ENCODE measurements around the gene EVI2B. TPM values are rescaled to one million over a fixed set of nuclear protein-coding genes. Genes with fewer than 3 reads are reported as not detected.

The EVI2B gene
- total RNA-seq, 4 donors from 2014 or later = 1.4 to 21.0 (median 5.6) TPM

GRCh38 chr17:31320791-31321190, 6.9 kb upstream of the EVI2B start:
- WGBS, 2 donors (ENCODE audit: low coverage in 1 of 2) = 46 to 86% methylated on average over 1 of the region's 1 CpG
- Histone ChIP-seq H3K36me3 (peaks cover 0 to 6% (median under 1%) of the 10 kb centered on the region in 4 donors), H3K9me3 (no peaks in the 10 kb centered on the region), H3K4me3 (peak overlapping the region in 3 of 4 donors; percentile 9 to 30 (median 9)), H3K4me1 (peaks cover 0 to 7% (median 0%) of the 10 kb centered on the region in 4 donors), H3K27me3 (no peaks in the 10 kb centered on the region), H3K27ac (peak overlapping the region; percentile 45 to 78 (median 58))
- intact Hi-C loops (cut with DNase I; ENCODE audit: low total_unique reads) = no loop called here
- DNase-seq = no peak
- in situ Hi-C loops (cut with MboI; ENCODE audit: low pct_ligation_motif_present in 1 of 4, low pct_unique_long_range_greater_than_20kb in 1 of 4, low sequenced_read_pairs in 3 of 4) = no loop called here
- TF ChIP-seq POLR2A (IDR thresholded peaks at IDR 0.05) (no peak), POLR2AphosphoS5 (IDR thresholded peaks at IDR 0.05) (no peak), EP300 (IDR thresholded peaks at IDR 0.05; ENCODE audit: low read depth) (no peak), CTCF (IDR thresholded peaks at IDR 0.05) (no peak)

- TF ChIP-seq POLR2A (IDR thresholded peaks at IDR 0.05) (no peak), CTCF (IDR thresholded peaks at IDR 0.05) (no peak), POLR2AphosphoS5 (IDR thresholded peaks at IDR 0.05) (no peak), EP300 (IDR thresholded peaks at IDR 0.05; ENCODE audit: low read depth) (no peak)
- peak overlapping the region; percentile 47 to 78 (median 71) for H3K27ac ChIP-seq
- WGBS, 2 donors (ENCODE audit: low coverage in 1 of 2) = 51% methylated on average over 2 of the region's 2 CpGs
- no peaks in the 10 kb centered on the region for H3K9me3 ChIP-seq
- peaks cover 0 to 11% (median 0%) of the 10 kb centered on the region in 4 donors for H3K4me1 ChIP-seq
- no peak for DNase-seq
- in situ Hi-C loops (cut with MboI; ENCODE audit: low pct_ligation_motif_present in 1 of 4, low pct_unique_long_range_greater_than_20kb in 1 of 4, low sequenced_read_pairs in 3 of 4) (no loop called here), intact Hi-C loops (cut with DNase I; ENCODE audit: low total_unique reads) (no loop called here)
- peak overlapping the region in 2 of 4 donors; percentile 9 to 30 for H3K4me3 ChIP-seq
- H3K36me3 ChIP-seq = peaks cover 0 to under 1% (median 0%) of the 10 kb centered on the region in 4 donors
- H3K27me3 ChIP-seq = no peaks in the 10 kb centered on the region
These were observed 6.4 kb upstream of the EVI2B start for GRCh38 chr17:31320241-31320640.

- H3K4me3 ChIP-seq = peak overlapping the region in 2 of 4 donors; percentile 6 to 30
- no peaks in the 10 kb centered on the region for H3K36me3 ChIP-seq
- peaks cover 0 to 21% (median 0%) of the 10 kb centered on the region in 4 donors for H3K4me1 ChIP-seq
- no peaks in the 10 kb centered on the region for H3K27me3 ChIP-seq
- peak overlapping the region; percentile 47 to 78 (median 71) for H3K27ac ChIP-seq
- peak in 1 of 3 donors; percentile 20 for TF ChIP-seq POLR2AphosphoS5 (IDR thresholded peaks at IDR 0.05)
- TF ChIP-seq POLR2A (IDR thresholded peaks at IDR 0.05) = peak; percentile 15
- no peak for TF ChIP-seq CTCF (IDR thresholded peaks at IDR 0.05)
- in situ Hi-C loops (cut with MboI; ENCODE audit: low pct_ligation_motif_present in 1 of 4, low pct_unique_long_range_greater_than_20kb in 1 of 4, low sequenced_read_pairs in 3 of 4) = no loop called here
- 68 to 78% methylated on average over 4 to 5 of the region's 5 CpGs for WGBS, 2 donors (ENCODE audit: low coverage in 1 of 2)
- DNase-seq = no peak
- intact Hi-C loops (cut with DNase I; ENCODE audit: low total_unique reads) = no loop called here
- H3K9me3 ChIP-seq = no peaks in the 10 kb centered on the region
These were observed 5.2 kb upstream of the EVI2B start for GRCh38 chr17:31318851-31319661.

GRCh38 chr17:31318298-31318801, 4.5 kb upstream of the EVI2B start:
- intact Hi-C loops (cut with DNase I; ENCODE audit: low total_unique reads) (no loop called here), in situ Hi-C loops (cut with MboI; ENCODE audit: low pct_ligation_motif_present in 1 of 4, low pct_unique_long_range_greater_than_20kb in 1 of 4, low sequenced_read_pairs in 3 of 4) (no loop called here)
- 57 to 69% methylated on average over 6 to 8 of the region's 8 CpGs for WGBS, 2 donors (ENCODE audit: low coverage in 1 of 2)
- Histone ChIP-seq H3K27ac (peak overlapping the region; percentile 47 to 78 (median 71)), H3K4me1 (peaks cover 0 to 25% (median 0%) of the 10 kb centered on the region in 4 donors), H3K9me3 (no peaks in the 10 kb centered on the region), H3K4me3 (peak overlapping the region in 2 of 4 donors; percentile 6 to 30), H3K36me3 (no peaks in the 10 kb centered on the region), H3K27me3 (no peaks in the 10 kb centered on the region)
- TF ChIP-seq CTCF (IDR thresholded peaks at IDR 0.05) = no peak
- TF ChIP-seq EP300 (IDR thresholded peaks at IDR 0.05; ENCODE audit: low read depth) = no peak
- peak; percentile 16 to 62 (median 44) for TF ChIP-seq POLR2AphosphoS5 (IDR thresholded peaks at IDR 0.05)
- peak; percentile 57 for TF ChIP-seq POLR2A (IDR thresholded peaks at IDR 0.05)
- DNase-seq = peak; percentile 46

Measured in transverse colon (tissue), 4 donors.